GM12874 (cell line): ENCODE results near the gene B4GALT6.

Experiments used
- CTCF ChIP-seq: IDR thresholded peaks from 2 replicates; pipeline ENCODE4 v1.5.1; 2011; ENCODE audit warnings: low read depth, mild to moderate bottlenecking, control low read depth, low read length, moderate library complexity; ENCODE audit not compliant: insufficient read depth

Gene B4GALT6

GRCh38 chr18:31606265-31606664 lies 78.1 kb downstream of the B4GALT6 start:
- no peak for TF ChIP-seq CTCF

- no peak for TF ChIP-seq CTCF
These were observed 81.1 kb downstream of the B4GALT6 start for GRCh38 chr18:31603315-31603714.

- no peak for TF ChIP-seq CTCF
These were observed 86.2 kb downstream of the B4GALT6 start for GRCh38 chr18:31598021-31598805.

- no peak for TF ChIP-seq CTCF
These were observed 88.1 kb downstream of the B4GALT6 start for GRCh38 chr18:31596081-31596872.

GRCh38 chr18:31595121-31595771 lies 89.1 kb downstream of the B4GALT6 start:
- no peak for TF ChIP-seq CTCF

DNA sequence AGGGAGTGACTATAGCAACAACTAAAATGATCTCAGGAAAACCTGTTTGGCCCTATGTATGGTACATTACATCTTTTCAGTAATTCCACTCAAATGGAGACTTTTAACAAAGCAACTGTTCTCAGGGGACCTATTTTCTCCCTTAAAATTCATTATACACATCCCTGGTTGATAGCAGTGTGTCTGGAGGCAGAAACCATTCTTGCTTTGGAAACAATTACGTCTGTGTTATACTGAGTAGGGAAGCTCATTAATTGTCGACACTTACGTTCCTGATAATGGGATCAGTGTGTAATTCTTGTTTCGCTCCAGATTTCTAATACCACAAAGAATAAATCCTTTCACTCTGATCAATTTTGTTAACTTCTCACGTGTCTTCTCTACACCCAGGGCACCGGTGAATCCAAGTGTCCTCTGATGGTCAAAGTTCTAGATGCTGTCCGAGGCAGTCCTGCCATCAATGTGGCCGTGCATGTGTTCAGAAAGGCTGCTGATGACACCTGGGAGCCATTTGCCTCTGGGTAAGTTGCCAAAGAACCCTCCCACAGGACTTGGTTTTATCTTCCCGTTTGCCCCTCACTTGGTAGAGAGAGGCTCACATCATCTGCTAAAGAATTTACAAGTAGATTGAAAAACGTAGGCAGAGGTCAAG lies 91.7 kb downstream of the B4GALT6 start:
- no peak for TF ChIP-seq CTCF

DNA sequence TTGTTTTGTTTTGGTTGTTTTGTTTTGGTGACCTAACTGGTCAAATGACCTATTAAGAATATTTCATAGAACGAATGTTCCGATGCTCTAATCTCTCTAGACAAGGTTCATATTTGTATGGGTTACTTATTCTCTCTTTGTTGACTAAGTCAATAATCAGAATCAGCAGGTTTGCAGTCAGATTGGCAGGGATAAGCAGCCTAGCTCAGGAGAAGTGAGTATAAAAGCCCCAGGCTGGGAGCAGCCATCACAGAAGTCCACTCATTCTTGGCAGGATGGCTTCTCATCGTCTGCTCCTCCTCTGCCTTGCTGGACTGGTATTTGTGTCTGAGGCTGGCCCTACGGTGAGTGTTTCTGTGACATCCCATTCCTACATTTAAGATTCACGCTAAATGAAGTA lies 92.8 kb downstream of the B4GALT6 start, which contains the start of gene TTR:
TTR (plus strand) TSS at position 250 of the 400 bp plus-strand sequence; CDS start at position 276, 26 bp downstream.
- TF ChIP-seq CTCF = no peak
